Heart right ventricle (tissue), 16 donors: ENCODE measurements around the gene CASP2. TPM values are rescaled to one million over a fixed set of nuclear protein-coding genes. Genes with fewer than 3 reads are reported as not detected.

ENCODE experiments used
- ATAC-seq, 8 donors: fragments of 200-7000 bp; cut with Tn5 transposase; one replicate each; pipeline ENCODE4 v1.9.1; 2020; ENCODE audit warnings: mild to moderate bottlenecking in 8 of 8, moderate library complexity in 8 of 8, moderate number of reproducible peaks in 1 of 8
- DNase-seq, 2 donors: peaks; one replicate each; pipeline ENCODE4 v3.0.0-alpha.2; 2020
- H3K27ac ChIP-seq, 10 donors: fragments of 200-600 bp; sonication (generic) in 2 of 10; one replicate each; pipeline versions ENCODE4 v1.5.0 to v1.8.0; 2020 to 2022; ENCODE audit warnings: mild to moderate bottlenecking in 3 of 10
- H3K27me3 ChIP-seq, 7 donors: fragments of 200-600 bp; one replicate each; pipeline ENCODE4 v1.8.0; 2021 to 2022; ENCODE audit warnings: mild to moderate bottlenecking in 2 of 7
- H3K36me3 ChIP-seq, 9 donors: fragments of 200-600 bp; sonication (generic) in 1 of 9; one replicate each; pipeline versions ENCODE4 v1.5.0 to v1.8.0; 2020 to 2022; ENCODE audit warnings: mild to moderate bottlenecking in 2 of 9
- H3K4me1 ChIP-seq, 9 donors: fragments of 200-600 bp; sonication (generic) in 1 of 9; one replicate each; pipeline versions ENCODE4 v1.5.0 to v1.8.0; 2020 to 2022; ENCODE audit warnings: mild to moderate bottlenecking in 4 of 9
- H3K4me3 ChIP-seq, 10 donors: fragments of 200-600 bp; sonication (generic) in 2 of 10; one replicate each; pipeline versions ENCODE4 v1.5.0 to v1.8.0; 2020 to 2022; ENCODE audit warnings: mild to moderate bottlenecking in 7 of 10, moderate library complexity in 2 of 10
- H3K9me3 ChIP-seq, 11 donors: fragments of 200-600 bp in 10 of 11; sonication (generic) in 2 of 11; one replicate each; pipeline versions ENCODE4 v1.5.0 to v1.8.0; 2013 to 2022; ENCODE audit warnings: mild to moderate bottlenecking in 2 of 11, control low read depth in 1 of 11, moderate library complexity in 1 of 11
- WGBS, 2 donors: extraction: QIAGEN DNeasy Blood & Tissue Kit; methylation state at CpG; one replicate each; pipeline ENCODE4 v1.1.7; 2013; ENCODE audit warnings: inconsistent platforms in 1 of 2; 5-methylcytosine and 5-hydroxymethylcytosine counted together
- intact Hi-C, 10 donors: fragments of 100-400 bp; cut with DNase I; formaldehyde crosslinking; loops; one replicate each; pipeline versions ENCODE4 v1.11.1 to v1.14.2; 2022
- long read RNA-seq, 3 donors: library from polyadenylated mRNA; unstranded; transcript quantifications; one replicate each; pipeline ENCODE4 v2.0.0, GENCODE V29; 2020 to 2021
- polyA plus RNA-seq, 2 donors: library from polyadenylated mRNA; stranded (reverse); fragments of 200-250 nt; gene quantifications; one replicate each; pipeline ENCODE4 v1.2.3, GENCODE V29; 2013
- total RNA-seq, 10 donors: library from RNA; stranded (reverse); fragmentation: NEBNext Ultra II Directional in 3 of 10; extraction: Animal tissue kit (Norgen Biotek cat#: 25700) in 3 of 10; gene quantifications; one replicate each; pipeline versions ENCODE4 v1.2.1 to v1.2.4, GENCODE V29; 2021 to 2023
- TF ChIP-seq, protein P1 (sequence below), 9 donors: fragments of 200-600 bp; sonication (generic) in 2 of 9; IDR thresholded peaks; one replicate each; pipeline versions ENCODE4 v1.5.0 to v1.8.0; 2021 to 2022; ENCODE audit warnings: antibody characterized with exemption in 9 of 9, mild to moderate bottlenecking in 5 of 9, moderate library complexity in 1 of 9
- donor health status: Arrhythmogenic right ventricular cardiomyopathy.
- donor health status: ischemic (EF 13 %, LVEDD 7.1; RV severe dilation, severe dysfunction).
- donor health status: healthy with polysubstance abuse.
- donor health status: DM: no; HTN: yes; CAD: no.
- donor health status: DM: no; HTN: no; CAD: no.
- donor health status: ischemic (EF 25% LVEDD 6.9; RV normal size, moderate dysfunction).
- donor health status: ischemic (EF 25% LVEDD 5.7; RV mildly dilated, moderate dysfunction).
- donor health status: healthy.
- donor health status: DM: yes; HTN: yes; CAD: no.
- donor health status: Ischemic cardiomyopathy.
- donor health status: ischemic (EF 35%, LVEDD 5.7; RV mildly dilated, moderate dysfunction).
- donor health status: nonischemic (EF 11% LVEDD 7.7; RV severe dilation, severe dysfunction).
- donor health status: DM: yes; HTN: yes; CAD: no.
- donor health status: PGD.
- donor health status: ischemic (EF 29% LVEDD 5.4; RV normal size, mild dysfunction).
- donor health status: nonischemic (EF 23%, LVEDD 6.1; RV moderate dilation, normal function).

The CASP2 gene
- 10 to 100 TPM in 6 of 10 donors, 1 to 10 TPM in 4; 7.1 to 13.9 (median 10.2) TPM for total RNA-seq
- polyA plus RNA-seq, result 1 to 10 TPM; 4.4 to 8.0 TPM
- long read RNA-seq, donor 1, partial matches to known transcripts, result 0 of 2 reads
- long read RNA-seq, donor 1, other reads (novel, unspliced or antisense), result 2 of 2 reads
- long read RNA-seq, donor 2, partial matches to known transcripts, result 0 of 3 reads
- long read RNA-seq, donor 2, other reads (novel, unspliced or antisense), result 3 of 3 reads
- long read RNA-seq, donor 3, partial matches to known transcripts, result 0 of 5 reads
- long read RNA-seq, donor 3, other reads (novel, unspliced or antisense), result 5 of 5 reads

DNA sequence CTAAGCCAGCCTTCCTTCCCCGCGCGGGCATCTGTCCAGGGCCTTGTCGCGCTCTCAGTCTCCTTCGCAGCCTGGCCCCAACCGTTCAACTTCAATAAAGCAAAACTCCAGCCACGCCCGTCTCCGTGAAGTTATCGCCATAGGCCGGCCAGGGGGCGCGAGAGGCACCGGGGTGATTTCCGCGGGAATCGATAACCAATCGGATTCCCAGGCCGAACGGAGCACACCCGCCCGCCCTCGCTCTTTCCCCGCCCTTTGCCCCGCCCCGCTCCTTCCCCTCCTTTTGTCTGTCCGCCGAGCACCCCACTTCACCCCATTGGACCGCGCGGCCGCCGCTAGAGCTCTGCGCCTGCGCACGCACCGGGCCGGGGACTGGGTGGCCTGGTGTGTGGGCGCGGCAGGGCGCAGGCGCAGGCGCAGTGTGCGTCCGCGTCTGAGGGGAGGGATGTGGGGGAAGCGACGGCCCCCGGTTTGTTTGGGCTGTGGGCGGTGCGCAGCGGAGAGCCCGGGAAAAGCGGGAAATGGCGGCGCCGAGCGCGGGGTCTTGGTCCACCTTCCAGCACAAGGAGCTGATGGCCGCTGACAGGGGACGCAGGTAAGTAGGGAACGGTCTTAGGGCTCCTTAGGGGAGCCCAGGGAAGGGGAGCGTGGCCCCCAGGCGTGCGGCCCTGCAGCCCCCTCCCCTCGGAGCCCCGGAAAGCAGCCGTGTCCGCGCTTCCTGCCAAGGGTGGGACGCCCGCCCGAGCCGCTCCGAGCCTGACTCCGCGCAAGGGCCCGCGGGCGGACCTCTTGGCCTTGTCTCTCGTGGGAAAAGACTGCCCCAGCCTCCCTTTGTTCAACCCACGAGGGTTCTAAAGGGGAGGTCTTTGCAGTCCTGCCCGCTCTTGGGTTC is at the start of gene CASP2:
TSS of gene CASP2 (plus strand) at position 417 of the 892 bp plus-strand sequence. CDS start at position 522, 105 bp downstream.
- peak within 1 kb of the TSS; percentile 82 to 99 (median 96) for H3K27ac ChIP-seq
- TF ChIP-seq, protein P1, sequence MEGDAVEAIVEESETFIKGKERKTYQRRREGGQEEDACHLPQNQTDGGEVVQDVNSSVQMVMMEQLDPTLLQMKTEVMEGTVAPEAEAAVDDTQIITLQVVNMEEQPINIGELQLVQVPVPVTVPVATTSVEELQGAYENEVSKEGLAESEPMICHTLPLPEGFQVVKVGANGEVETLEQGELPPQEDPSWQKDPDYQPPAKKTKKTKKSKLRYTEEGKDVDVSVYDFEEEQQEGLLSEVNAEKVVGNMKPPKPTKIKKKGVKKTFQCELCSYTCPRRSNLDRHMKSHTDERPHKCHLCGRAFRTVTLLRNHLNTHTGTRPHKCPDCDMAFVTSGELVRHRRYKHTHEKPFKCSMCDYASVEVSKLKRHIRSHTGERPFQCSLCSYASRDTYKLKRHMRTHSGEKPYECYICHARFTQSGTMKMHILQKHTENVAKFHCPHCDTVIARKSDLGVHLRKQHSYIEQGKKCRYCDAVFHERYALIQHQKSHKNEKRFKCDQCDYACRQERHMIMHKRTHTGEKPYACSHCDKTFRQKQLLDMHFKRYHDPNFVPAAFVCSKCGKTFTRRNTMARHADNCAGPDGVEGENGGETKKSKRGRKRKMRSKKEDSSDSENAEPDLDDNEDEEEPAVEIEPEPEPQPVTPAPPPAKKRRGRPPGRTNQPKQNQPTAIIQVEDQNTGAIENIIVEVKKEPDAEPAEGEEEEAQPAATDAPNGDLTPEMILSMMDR (IDR thresholded peaks at IDR 0.05), result peak in 7 of 9 donors; percentile 26 to 66 (median 51)
- peak within 1 kb of the TSS; percentile 85 to 100 (median 96) for H3K4me3 ChIP-seq
- peak; percentile 98 to 99 for DNase-seq
- ATAC-seq, result peak; percentile 96 to 99 (median 97)
- no peaks in the 10 kb centered on the region for H3K27me3 ChIP-seq
- no peaks in the 10 kb centered on the region for H3K9me3 ChIP-seq
- peaks cover 0 to 68% (median 41%) of the 10 kb centered on the region in 9 donors for H3K4me1 ChIP-seq
- WGBS, 2 donors, result 1 to 2% methylated on average over 84 of the region's 84 CpGs
- H3K36me3 ChIP-seq, result peaks cover 0 to 31% (median 12%) of the 10 kb centered on the region in 9 donors
- intact Hi-C loops, result loop anchor here in 3 of 10 donors (1.0 to 5.0 kb wide), 2 partner anchors 25 to 46 kb away; partner anchors contain the start of gene GSTK1 (in 1 of the 3)

DNA sequence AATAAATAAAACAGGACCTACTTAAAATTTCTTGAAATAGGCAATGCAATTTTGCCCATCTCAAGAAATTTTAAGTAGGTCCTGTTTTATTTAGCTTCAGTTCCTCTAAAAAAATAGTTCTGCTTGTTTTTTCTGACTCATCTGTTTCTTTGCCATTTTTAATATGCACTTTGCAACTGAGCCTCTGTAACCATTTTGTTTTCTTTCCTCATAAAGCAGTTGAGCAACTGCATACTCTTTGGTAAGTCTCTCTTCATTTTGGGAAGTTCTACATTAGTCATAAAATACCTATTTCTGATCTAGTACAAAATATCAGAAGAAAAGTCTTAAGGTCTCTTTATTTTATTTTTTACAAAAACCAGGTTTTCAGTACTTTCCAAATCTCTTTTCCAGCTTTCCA is 48.3 kb upstream of the CASP2 start:
- Histone ChIP-seq H3K36me3 (no peaks in the 10 kb centered on the region), H3K27ac (peak overlapping the region in 1 of 10 donors; percentile 82), H3K4me1 (peaks cover 0 to 39% (median 4%) of the 10 kb centered on the region in 9 donors), H3K4me3 (no peak overlapping the region), H3K9me3 (peaks cover 0 to 27% (median 15%) of the 10 kb centered on the region in 11 donors), H3K27me3 (no peaks in the 10 kb centered on the region)
- DNase-seq (no peak), ATAC-seq (peak in 5 of 8 donors; percentile 26 to 57 (median 54))
- TF ChIP-seq, protein P1 (IDR thresholded peaks at IDR 0.05), result no peak
- intact Hi-C loops, result loop anchor here (1.0 to 5.0 kb wide), 8 partner anchors 47 to 177 kb away; partner anchors contain the start of gene CASP2 (in 2 of the 10)

DNA sequence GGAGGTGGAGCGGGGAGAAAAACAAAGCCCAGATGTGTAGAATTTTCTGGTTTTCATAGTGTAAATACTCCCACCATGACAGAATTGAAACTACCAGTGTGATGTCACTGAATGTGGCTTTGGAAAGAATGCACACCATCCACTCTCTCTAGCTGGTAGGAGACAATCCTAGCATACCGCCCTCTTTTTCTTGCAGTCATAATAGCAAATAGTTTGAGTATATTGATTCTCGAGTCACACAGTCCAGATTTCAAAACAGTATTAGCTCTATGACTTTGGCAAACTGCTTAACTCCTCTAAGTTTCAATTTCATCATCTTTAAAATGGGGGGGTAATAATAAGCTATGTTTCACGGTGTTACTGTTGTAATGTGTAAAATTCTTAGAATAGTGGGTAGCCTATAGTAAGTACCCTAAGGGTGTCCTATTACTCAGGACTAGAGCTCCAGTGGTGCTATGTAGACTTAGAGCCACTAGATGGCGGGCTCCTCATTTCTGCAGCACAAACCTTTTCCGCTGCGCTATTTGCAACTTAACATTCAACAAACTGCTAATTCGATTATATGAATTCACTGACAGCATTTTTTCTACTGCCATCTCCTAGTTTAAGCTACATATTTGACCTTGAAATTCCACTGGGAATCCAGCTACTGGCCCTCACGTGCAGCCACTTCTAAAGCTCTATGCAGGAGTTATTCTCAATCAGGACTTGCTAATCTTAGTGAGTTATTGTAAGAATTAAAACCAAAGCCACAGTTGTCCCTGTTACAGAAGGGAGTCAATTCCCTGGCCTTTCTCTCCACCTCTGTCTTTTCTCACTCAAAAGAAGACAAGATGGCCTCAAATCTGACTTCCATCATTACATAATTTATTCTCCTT is 47.6 kb upstream of the CASP2 start:
- Histone ChIP-seq H3K4me3 (peak overlapping the region in 1 of 10 donors; percentile 13), H3K4me1 (peaks cover 0 to 41% (median 4%) of the 10 kb centered on the region in 9 donors), H3K36me3 (no peaks in the 10 kb centered on the region), H3K27ac (peak overlapping the region in 2 of 10 donors; percentile 5 to 82), H3K9me3 (peaks cover 0 to 22% (median 15%) of the 10 kb centered on the region in 11 donors), H3K27me3 (no peaks in the 10 kb centered on the region)
- DNase-seq, result peak; percentile 33 to 70
- intact Hi-C loops, result loop anchor here (1.0 to 5.0 kb wide), 8 partner anchors 47 to 177 kb away; partner anchors contain the start of gene CASP2 (in 2 of the 10)
- 20 to 24% methylated on average over 9 of the region's 9 CpGs for WGBS, 2 donors
- peak; percentile 69 to 94 (median 88) for ATAC-seq
- TF ChIP-seq, protein P1 (IDR thresholded peaks at IDR 0.05), result peak; percentile 84 to 98 (median 95)
